Measurements from ENCODE around the gene PLVAP. TPM values are rescaled to one million over a fixed set of nuclear protein-coding genes. Genes with fewer than 3 reads are reported as not detected.

Gene PLVAP
- total RNA-seq, 1 experiment from 2014 or later, result 0.08 TPM

- CTCF ChIA-PET, result interaction anchor here (0.6 kb wide), 2 partner anchors 64 to 93 kb away, joined by 3 to 4 read pairs; no protein-coding TSS in a partner anchor
- TF ChIP-seq, protein P1, sequence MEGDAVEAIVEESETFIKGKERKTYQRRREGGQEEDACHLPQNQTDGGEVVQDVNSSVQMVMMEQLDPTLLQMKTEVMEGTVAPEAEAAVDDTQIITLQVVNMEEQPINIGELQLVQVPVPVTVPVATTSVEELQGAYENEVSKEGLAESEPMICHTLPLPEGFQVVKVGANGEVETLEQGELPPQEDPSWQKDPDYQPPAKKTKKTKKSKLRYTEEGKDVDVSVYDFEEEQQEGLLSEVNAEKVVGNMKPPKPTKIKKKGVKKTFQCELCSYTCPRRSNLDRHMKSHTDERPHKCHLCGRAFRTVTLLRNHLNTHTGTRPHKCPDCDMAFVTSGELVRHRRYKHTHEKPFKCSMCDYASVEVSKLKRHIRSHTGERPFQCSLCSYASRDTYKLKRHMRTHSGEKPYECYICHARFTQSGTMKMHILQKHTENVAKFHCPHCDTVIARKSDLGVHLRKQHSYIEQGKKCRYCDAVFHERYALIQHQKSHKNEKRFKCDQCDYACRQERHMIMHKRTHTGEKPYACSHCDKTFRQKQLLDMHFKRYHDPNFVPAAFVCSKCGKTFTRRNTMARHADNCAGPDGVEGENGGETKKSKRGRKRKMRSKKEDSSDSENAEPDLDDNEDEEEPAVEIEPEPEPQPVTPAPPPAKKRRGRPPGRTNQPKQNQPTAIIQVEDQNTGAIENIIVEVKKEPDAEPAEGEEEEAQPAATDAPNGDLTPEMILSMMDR (IDR thresholded peaks at IDR 0.05), result no peak
- no peak for TF ChIP-seq TCF7L2 (IDR thresholded peaks at IDR 0.05; ENCODE audit: low read depth, low read length)
- no peak for TF ChIP-seq REST (IDR thresholded peaks at IDR 0.05; ENCODE audit: insufficient read depth in 1 of 2, low read depth in 2 of 2, low read length in 1 of 2)
- intact Hi-C loops (cut with micrococcal nuclease; ENCODE audit: unreplicated experiment) (no loop called here), in situ Hi-C loops (cut with HindIII; ENCODE audit: low pct_unique_long_range_greater_than_20kb, low sequenced_read_pairs) (no loop called here)
- Histone ChIP-seq H3K4me1 (ENCODE audit: control insufficient read depth, insufficient read depth, low read length) (peaks cover 12% of the 10 kb centered on the region; the same call in 1 of the 2 replicates), H3K27ac (ENCODE audit: low read length) (no peak overlapping the region), H3K9me3 (ENCODE audit: control insufficient read depth, insufficient read depth, low read depth, low read length) (no peaks in the 10 kb centered on the region), H3K4me3 (ENCODE audit: low read depth in 2 of 2, low read length in 2 of 2) (no peak overlapping the region), H3K36me3 (ENCODE audit: control insufficient read depth, insufficient read depth, low read length) (no peaks in the 10 kb centered on the region), H3K27me3 (ENCODE audit: control insufficient read depth, insufficient read depth, low read length) (no peaks in the 10 kb centered on the region)
- no TSS peak for BruUV-seq (replicated peaks)
- ATAC-seq (no peak), DNase-seq (ENCODE audit: low read depth, low spot score) (no peak)
- POLR2A ChIA-PET, result no interaction called here
These were observed 26.1 kb upstream of the PLVAP start for GRCh38 chr19:17402982-17403855.

- no peak for DNase-seq (ENCODE audit: low read depth, low spot score)
- no peaks in the 10 kb centered on the region for H3K9me3 ChIP-seq (ENCODE audit: control insufficient read depth, insufficient read depth, low read depth, low read length)
- no peaks in the 10 kb centered on the region for H3K36me3 ChIP-seq (ENCODE audit: control insufficient read depth, insufficient read depth, low read length)
- no peak overlapping the region for H3K27ac ChIP-seq (ENCODE audit: low read length)
- H3K4me3 ChIP-seq (ENCODE audit: low read depth in 2 of 2, low read length in 2 of 2), result no peak overlapping the region
- no peak for ATAC-seq
- POLR2A ChIA-PET, result no interaction called here
- CTCF ChIA-PET, result no interaction called here
- TF ChIP-seq TCF7L2 (IDR thresholded peaks at IDR 0.05; ENCODE audit: low read depth, low read length), result no peak
- TF ChIP-seq, protein P1 (IDR thresholded peaks at IDR 0.05), result no peak
- TF ChIP-seq SIN3A (IDR thresholded peaks at IDR 0.05; ENCODE audit: borderline replicate concordance, insufficient read depth, low read depth, low read length), result no peak
- TF ChIP-seq REST (IDR thresholded peaks at IDR 0.05; ENCODE audit: insufficient read depth in 1 of 2, low read depth in 2 of 2, low read length in 1 of 2), result no peak
- TF ChIP-seq POLR2AphosphoS5 (IDR thresholded peaks at IDR 0.05; ENCODE audit: low read depth, low read length), result no peak
- H3K27me3 ChIP-seq (ENCODE audit: control insufficient read depth, insufficient read depth, low read length), result no peaks in the 10 kb centered on the region
- peaks cover 10% of the 10 kb centered on the region; the same call in 1 of the 2 replicates for H3K4me1 ChIP-seq (ENCODE audit: control insufficient read depth, insufficient read depth, low read length)
- in situ Hi-C loops (cut with HindIII; ENCODE audit: low pct_unique_long_range_greater_than_20kb, low sequenced_read_pairs), result no loop called here
- no TSS peak for BruUV-seq (replicated peaks)
- intact Hi-C loops (cut with micrococcal nuclease; ENCODE audit: unreplicated experiment), result no loop called here
These were observed 24.5 kb upstream of the PLVAP start for GRCh38 chr19:17401628-17402027.
